T-cell (primary cell): Measurements from ENCODE around the gene DLG2. TPM values are rescaled to one million over a fixed set of nuclear protein-coding genes. Genes with fewer than 3 reads are reported as not detected.
"Not testable (repeated sequence)": the region's sequence is repeated elsewhere in the genome, so short reads cannot be mapped to it uniquely, and the experiment has no call there.

Experiments used
- ATAC-seq, 4 experiments: fragments of 200-7000 bp in 3 of 4; fragments of 150-1000 bp in 1 of 4; cut with Tn5 transposase; replicated peaks in 1 of 4; 1 replicate in 3 of 4; 2 replicates in 1 of 4; pipeline ENCODE4 v1.10.0; 2021; ENCODE audit warnings: moderate library complexity in 3 of 4, mild to moderate bottlenecking in 2 of 4, moderate number of reproducible peaks in 1 of 4
- CTCF ChIA-PET, 2 donors: fragments of 300-600 bp; sonication (Branson Sonifier 250); formaldehyde crosslinking; loops; one replicate each; lab custom pipeline; 2022; ENCODE audit warnings: antibody characterized with exemption in 2 of 2; lab: Charles Lee
- POLR2A ChIA-PET, 2 donors: fragments of 300-600 bp; sonication (Branson Sonifier 250); formaldehyde crosslinking; loops; one replicate each; lab custom pipeline; 2022; ENCODE audit warnings: antibody characterized with exemption in 2 of 2; lab: Charles Lee
- DNase-seq, 35 experiments: peaks; one replicate each; pipeline versions ENCODE4 v3.0.0 to v3.0.0-alpha.2; 2013 to 2023
- H3K27ac ChIP-seq: one replicate; pipeline ENCODE4 v1.5.1; 2013; ENCODE audit warnings: low read length
- H3K27me3 ChIP-seq, 2 experiments: replicated peaks in 1 of 2; 1 replicate in 1 of 2; 2 replicates in 1 of 2; pipeline versions ENCODE4 v1.6.1 to v1.7.0; 2013; ENCODE audit warnings: low read length in 1 of 2, mixed read lengths in 1 of 2; ENCODE audit not compliant: control insufficient read depth in 2 of 2, insufficient read depth in 2 of 2; ENCODE audit errors: extremely low read depth in 1 of 2
- H3K36me3 ChIP-seq, 2 donors: 1 replicate in 1 of 2; 2 replicates in 1 of 2; pipeline versions ENCODE4 v1.6.1 to v1.7.0; 2013; ENCODE audit warnings: low read length in 1 of 2; ENCODE audit not compliant: control insufficient read depth in 2 of 2, insufficient read depth in 1 of 2; ENCODE audit errors: extremely low read depth in 1 of 2
- H3K4me1 ChIP-seq, 2 experiments: 1 replicate in 1 of 2; 2 replicates in 1 of 2; pipeline versions ENCODE4 v1.6.1 to v1.7.0; 2013; ENCODE audit warnings: low read length in 2 of 2, mixed read lengths in 1 of 2; ENCODE audit not compliant: insufficient read depth in 2 of 2, control insufficient read depth in 1 of 2; ENCODE audit errors: extremely low read depth in 1 of 2
- H3K4me3 ChIP-seq, 2 donors: 1 replicate in 1 of 2; 2 replicates in 1 of 2; pipeline versions ENCODE4 v1.5.1 to v1.7.0; 2013; ENCODE audit warnings: mild to moderate bottlenecking in 2 of 2, low read length in 1 of 2, moderate library complexity in 1 of 2; ENCODE audit not compliant: control insufficient read depth in 1 of 2; ENCODE audit errors: extremely low read depth in 1 of 2
- H3K9me3 ChIP-seq: 2 replicates; pipeline ENCODE4 v1.7.0; 2013
- H3K27ac Mint-ChIP-seq, 2 donors: one replicate each; pipeline ENCODE4 v1.8.0; 2020 to 2021; ENCODE audit warnings: mild to moderate bottlenecking in 2 of 2, mixed read lengths in 2 of 2
- H3K27me3 Mint-ChIP-seq, 2 donors: one replicate each; pipeline ENCODE4 v1.8.0; 2021 to 2022; ENCODE audit warnings: mixed read lengths in 2 of 2
- H3K36me3 Mint-ChIP-seq: one replicate; pipeline ENCODE4 v1.8.0; 2021; ENCODE audit warnings: mixed read lengths
- H3K4me1 Mint-ChIP-seq, 3 donors: one replicate each; pipeline ENCODE4 v1.8.0; 2020 to 2022; ENCODE audit warnings: mixed read lengths in 3 of 3, mild to moderate bottlenecking in 1 of 3
- H3K4me3 Mint-ChIP-seq, 3 donors: one replicate each; pipeline ENCODE4 v1.8.0; 2020 to 2022; ENCODE audit warnings: mild to moderate bottlenecking in 3 of 3, mixed read lengths in 3 of 3, moderate library complexity in 3 of 3
- H3K9me3 Mint-ChIP-seq, 3 donors: one replicate each; pipeline ENCODE4 v1.8.0; 2020 to 2022; ENCODE audit warnings: mixed read lengths in 3 of 3
- WGBS: methylation state at CpG from one replicate; pipeline ENCODE4 v1.1.5; 2013; ENCODE audit warnings: missing lambda C conversion rate; ENCODE audit not compliant: insufficient coverage; 5-methylcytosine and 5-hydroxymethylcytosine counted together
- total RNA-seq, 35 experiments: library from RNA in 6 of 35; stranded (reverse) in 6 of 35; fragments of 120-200 nt in 1 of 35; gene quantifications; one replicate each; pipeline versions ENCODE4 v1.2.1 to v1.2.4 and lab custom pipeline; 2013 to 2026

The DLG2 gene
- total RNA-seq, 5 donors from 2014 or later (not counting 1 experiment from before 2014, with no cell fraction given) = 2.3 to 4.1 (median 2.9) TPM

GRCh38 chr11:84308491-84308890, 1318.7 kb downstream of the DLG2 start:
- H3K27ac ChIP-seq, DNase-seq, H3K36me3 ChIP-seq, H3K27me3 Mint-ChIP-seq, H3K9me3 ChIP-seq, H3K4me1 Mint-ChIP-seq, ATAC-seq, H3K36me3 Mint-ChIP-seq, H3K4me1 ChIP-seq, H3K27me3 ChIP-seq, H3K4me3 Mint-ChIP-seq, H3K4me3 ChIP-seq, POLR2A ChIA-PET, CTCF ChIA-PET, H3K27ac Mint-ChIP-seq: not testable (repeated sequence)
- 93% methylated on average over 27 of the region's 33 CpGs for WGBS
- H3K9me3 Mint-ChIP-seq = peaks cover 9 to 28% (median 9%) of the 10 kb centered on the region in 3 donors

- H3K4me1 Mint-ChIP-seq = no peaks in the 10 kb centered on the region
- ATAC-seq = no peak
- H3K27me3 ChIP-seq = no peaks in the 10 kb centered on the region
- no peaks in the 10 kb centered on the region for H3K27me3 Mint-ChIP-seq
- H3K36me3 ChIP-seq = no peaks in the 10 kb centered on the region
- no CpG with 5 or more reads among the region's 1 CpG for WGBS
- no peaks in the 10 kb centered on the region for H3K4me1 ChIP-seq
- ChIA-PET CTCF (no interaction called here), POLR2A (no interaction called here)
- no peaks in the 10 kb centered on the region for H3K36me3 Mint-ChIP-seq
- H3K4me3 Mint-ChIP-seq = no peak overlapping the region
- no peak overlapping the region for H3K27ac Mint-ChIP-seq
- no peaks in the 10 kb centered on the region for H3K9me3 ChIP-seq
- H3K9me3 Mint-ChIP-seq = peaks cover 3 to 9% (median 9%) of the 10 kb centered on the region in 3 donors
- DNase-seq = no peak
- H3K4me3 ChIP-seq = no peak overlapping the region
- no peak overlapping the region for H3K27ac ChIP-seq
Measured at GRCh38 chr11:84300092-84300491, 1327.1 kb downstream of the DLG2 start.

- H3K27ac ChIP-seq = no peak overlapping the region
- no peak for ATAC-seq
- Mint-ChIP-seq H3K4me3 (no peak overlapping the region), H3K27me3 (no peaks in the 10 kb centered on the region), H3K36me3 (no peaks in the 10 kb centered on the region), H3K27ac (no peak overlapping the region), H3K4me1 (no peaks in the 10 kb centered on the region), H3K9me3 (peaks cover 3 to 12% (median 8%) of the 10 kb centered on the region in 3 donors)
- H3K4me3 ChIP-seq = no peak overlapping the region
- no peaks in the 10 kb centered on the region for H3K4me1 ChIP-seq
- ChIA-PET POLR2A (no interaction called here), CTCF (no interaction called here)
- no peaks in the 10 kb centered on the region for H3K36me3 ChIP-seq
- no peaks in the 10 kb centered on the region for H3K27me3 ChIP-seq
- WGBS = 94% methylated on average over 2 of the region's 2 CpGs
- no peaks in the 10 kb centered on the region for H3K9me3 ChIP-seq
- DNase-seq = no peak
Measured at GRCh38 chr11:84297570-84297969, 1329.6 kb downstream of the DLG2 start.

- no peaks in the 10 kb centered on the region for H3K27me3 ChIP-seq
- no peaks in the 10 kb centered on the region for H3K4me1 ChIP-seq
- H3K9me3 ChIP-seq = no peaks in the 10 kb centered on the region
- H3K27me3 Mint-ChIP-seq = no peaks in the 10 kb centered on the region
- no CpG with 5 or more reads among the region's 4 CpGs for WGBS
- CTCF ChIA-PET = no interaction called here
- peaks cover 3 to 8% (median 8%) of the 10 kb centered on the region in 3 donors for H3K9me3 Mint-ChIP-seq
- no peaks in the 10 kb centered on the region for H3K4me1 Mint-ChIP-seq
- H3K36me3 Mint-ChIP-seq = no peaks in the 10 kb centered on the region
- no peak overlapping the region for H3K4me3 ChIP-seq
- no peak for DNase-seq
- POLR2A ChIA-PET = no interaction called here
- no peaks in the 10 kb centered on the region for H3K36me3 ChIP-seq
- no peak overlapping the region for H3K27ac ChIP-seq
- no peak overlapping the region for H3K27ac Mint-ChIP-seq
- no peak overlapping the region for H3K4me3 Mint-ChIP-seq
- ATAC-seq = no peak
Measured at GRCh38 chr11:84295815-84296214, 1331.3 kb downstream of the DLG2 start.

GRCh38 chr11:84292955-84293354, 1334.2 kb downstream of the DLG2 start:
- ATAC-seq = no peak
- no peaks in the 10 kb centered on the region for H3K4me1 Mint-ChIP-seq

GRCh38 chr11:84292006-84292405, 1335.1 kb downstream of the DLG2 start:
- H3K36me3 ChIP-seq = no peaks in the 10 kb centered on the region
- ChIA-PET CTCF (no interaction called here), POLR2A (no interaction called here)
- H3K4me3 ChIP-seq = no peak overlapping the region
- no peaks in the 10 kb centered on the region for H3K36me3 Mint-ChIP-seq
- H3K27ac ChIP-seq = no peak overlapping the region
- H3K27me3 ChIP-seq = no peaks in the 10 kb centered on the region
- H3K27me3 Mint-ChIP-seq = no peaks in the 10 kb centered on the region
- H3K9me3 Mint-ChIP-seq = peaks cover 3 to 10% (median 8%) of the 10 kb centered on the region in 3 donors
- DNase-seq (no peak), ATAC-seq (no peak)
- H3K9me3 ChIP-seq = no peaks in the 10 kb centered on the region
- no peak overlapping the region for H3K4me3 Mint-ChIP-seq
- no peaks in the 10 kb centered on the region for H3K4me1 ChIP-seq
- H3K4me1 Mint-ChIP-seq = no peaks in the 10 kb centered on the region
- no peak overlapping the region for H3K27ac Mint-ChIP-seq
- no CpG with 5 or more reads among the region's 4 CpGs for WGBS

More at GRCh38 chr11:84292955-84293354, 1334.2 kb downstream of the DLG2 start:
- ChIA-PET POLR2A (no interaction called here), CTCF (no interaction called here)
- Histone ChIP-seq H3K27me3 (no peaks in the 10 kb centered on the region), H3K4me3 (no peak overlapping the region), H3K27ac (no peak overlapping the region), H3K9me3 (no peaks in the 10 kb centered on the region), H3K4me1 (no peaks in the 10 kb centered on the region), H3K36me3 (no peaks in the 10 kb centered on the region)
- DNase-seq = no peak
- H3K9me3 Mint-ChIP-seq = peaks cover 3 to 10% (median 8%) of the 10 kb centered on the region in 3 donors
- H3K27me3 Mint-ChIP-seq = no peaks in the 10 kb centered on the region
- no peaks in the 10 kb centered on the region for H3K36me3 Mint-ChIP-seq
- H3K4me3 Mint-ChIP-seq = no peak overlapping the region
- WGBS = no CpG with 5 or more reads among the region's 2 CpGs
- no peak overlapping the region for H3K27ac Mint-ChIP-seq

- DNase-seq = no peak
- H3K4me1 ChIP-seq = no peaks in the 10 kb centered on the region
- H3K4me3 Mint-ChIP-seq = no peak overlapping the region
- H3K27ac Mint-ChIP-seq = no peak overlapping the region
- no peaks in the 10 kb centered on the region for H3K27me3 Mint-ChIP-seq
- no peak overlapping the region for H3K4me3 ChIP-seq
- ChIA-PET CTCF (no interaction called here), POLR2A (no interaction called here)
- no peaks in the 10 kb centered on the region for H3K27me3 ChIP-seq
- peaks cover 8 to 9% (median 9%) of the 10 kb centered on the region in 3 donors for H3K9me3 Mint-ChIP-seq
- ATAC-seq = no peak
- H3K4me1 Mint-ChIP-seq = no peaks in the 10 kb centered on the region
- no peaks in the 10 kb centered on the region for H3K36me3 ChIP-seq
- no peaks in the 10 kb centered on the region for H3K36me3 Mint-ChIP-seq
- no peaks in the 10 kb centered on the region for H3K9me3 ChIP-seq
- no peak overlapping the region for H3K27ac ChIP-seq
Measured at GRCh38 chr11:84290647-84291046, 1336.5 kb downstream of the DLG2 start.
